Parathyroid adenoma (tissue), 2 donors: ENCODE data around the gene FLAD1.

Experiments
- H2AFZ ChIP-seq: fragments of 300-600 bp; sonication (generic); one replicate; pipeline ENCODE4 v1.7.0; 2017; ENCODE audit warnings: antibody characterized with exemption, mild to moderate bottlenecking
- H3K27ac ChIP-seq: fragments of 300-600 bp; sonication (generic); one replicate; pipeline ENCODE4 v1.7.0; 2017
- H3K27me3 ChIP-seq: fragments of 300-600 bp; sonication (generic); one replicate; pipeline ENCODE4 v1.7.0; 2017; ENCODE audit warnings: low read length; ENCODE audit not compliant: control insufficient read depth, insufficient read depth
- H3K36me3 ChIP-seq: fragments of 300-600 bp; sonication (generic); one replicate; pipeline ENCODE4 v1.7.0; 2017; ENCODE audit warnings: low read length; ENCODE audit not compliant: control insufficient read depth, insufficient read depth
- H3K4me1 ChIP-seq: fragments of 300-600 bp; sonication (generic); one replicate; pipeline ENCODE4 v1.7.0; 2017; ENCODE audit warnings: control low read depth
- H3K4me2 ChIP-seq: fragments of 300-600 bp; sonication (generic); one replicate; pipeline ENCODE4 v1.7.0; 2017; ENCODE audit warnings: low read length
- H3K4me3 ChIP-seq: fragments of 300-600 bp; sonication (generic); one replicate; pipeline ENCODE4 v1.7.0; 2017; ENCODE audit warnings: low read depth, low read length
- H3K79me2 ChIP-seq: fragments of 300-600 bp; sonication (generic); one replicate; pipeline ENCODE4 v1.7.0; 2017; ENCODE audit warnings: control low read depth
- H3K9ac ChIP-seq: fragments of 300-600 bp; sonication (generic); one replicate; pipeline ENCODE4 v1.7.0; 2017; ENCODE audit warnings: mild to moderate bottlenecking
- H3K9me3 ChIP-seq: fragments of 300-600 bp; sonication (generic); one replicate; pipeline ENCODE4 v1.7.0; 2017; ENCODE audit warnings: low read length; ENCODE audit not compliant: control insufficient read depth
- CTCF ChIP-seq: fragments of 300-600 bp; sonication (generic); IDR thresholded peaks from one replicate; pipeline ENCODE4 v1.7.0; 2017; ENCODE audit warnings: antibody characterized with exemption, mild to moderate bottlenecking
- donor health status: primary hyperparathyroidism.

FLAD1 gene

DNA sequence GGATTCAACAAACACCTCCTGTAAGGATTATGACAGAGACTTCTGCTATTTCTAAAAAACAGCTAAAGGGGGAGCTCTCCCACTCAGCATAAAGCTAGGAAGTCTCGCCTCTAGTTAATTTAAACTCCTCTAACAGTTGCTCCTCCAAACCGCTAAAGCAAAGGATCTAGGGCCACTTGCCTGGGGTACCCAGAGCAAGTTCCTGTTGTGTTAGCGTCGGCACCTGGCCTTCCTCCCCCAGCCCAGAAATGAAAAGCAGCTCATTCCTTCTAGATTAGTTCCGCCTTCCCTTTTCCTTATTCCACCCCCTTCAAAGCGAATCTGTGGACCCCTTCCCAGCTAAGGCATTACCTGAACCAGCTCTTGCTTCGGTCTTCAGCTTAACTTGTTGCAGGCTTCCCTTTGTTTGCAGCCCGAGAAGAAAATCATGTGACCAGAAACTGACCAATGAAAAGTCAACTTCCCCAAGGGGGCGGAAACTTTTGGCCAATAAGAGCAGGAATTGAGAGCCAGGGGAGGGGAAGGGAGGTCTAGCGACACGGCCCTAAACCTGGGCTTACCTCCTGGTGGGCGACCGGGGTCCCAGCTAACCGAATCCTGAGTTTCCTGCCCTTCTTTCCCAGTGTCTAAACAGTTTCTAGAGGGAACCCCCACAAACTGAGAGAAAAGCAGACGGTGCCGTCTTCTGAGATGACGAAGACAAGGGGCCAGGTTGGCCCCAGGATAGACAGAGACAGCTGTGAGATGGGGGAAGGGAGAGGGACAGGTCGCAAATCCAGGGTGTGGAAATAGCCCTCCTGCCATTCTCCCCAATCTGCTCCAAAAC is 27.2 kb upstream of the FLAD1 start, which contains the start of gene PBXIP1:
Gene PBXIP1, minus strand, starts transcription at position 382 of the 826 bp plus-strand sequence. CDS start 2,378 bp downstream, outside the sequence.
- TF ChIP-seq CTCF: no peak
- Histone ChIP-seq H3K4me1 (peaks cover 17% of the 10 kb centered on the region), H3K9ac (no peak within 1 kb of the TSS), H3K79me2 (no peaks in the 10 kb centered on the region), H3K27ac (peak within 1 kb of the TSS; percentile 56), H3K4me3 (peak within 1 kb of the TSS; percentile 85), H3K27me3 (no peaks in the 10 kb centered on the region), H3K36me3 (no peaks in the 10 kb centered on the region), H3K4me2 (peak within 1 kb of the TSS; percentile 85), H3K9me3 (no peaks in the 10 kb centered on the region), H2AFZ (peak within 1 kb of the TSS; percentile 73)

- peaks cover 17% of the 10 kb centered on the region for H3K4me1 ChIP-seq
- no peak for TF ChIP-seq CTCF
These were observed 26.6 kb upstream of the FLAD1 start for GRCh38 chr1:154956544-154956941.

GRCh38 chr1:154957091-154957657 is 26.0 kb upstream of the FLAD1 start:
- Histone ChIP-seq H3K79me2 (no peaks in the 10 kb centered on the region), H3K27ac (no peak overlapping the region), H3K9ac (no peak overlapping the region), H3K36me3 (no peaks in the 10 kb centered on the region), H3K4me2 (no peak overlapping the region), H3K4me1 (peaks cover 17% of the 10 kb centered on the region), H3K9me3 (no peaks in the 10 kb centered on the region), H3K4me3 (no peak overlapping the region), H2AFZ (no peak overlapping the region), H3K27me3 (no peaks in the 10 kb centered on the region)
- no peak for TF ChIP-seq CTCF

More at GRCh38 chr1:154956544-154956941, 26.6 kb upstream of the FLAD1 start:
- Histone ChIP-seq H3K4me3 (peak overlapping the region; percentile 85), H3K9ac (no peak overlapping the region), H3K27me3 (no peaks in the 10 kb centered on the region), H3K27ac (no peak overlapping the region), H3K4me2 (peak overlapping the region; percentile 85), H3K9me3 (no peaks in the 10 kb centered on the region), H2AFZ (no peak overlapping the region), H3K36me3 (no peaks in the 10 kb centered on the region), H3K79me2 (no peaks in the 10 kb centered on the region)

DNA sequence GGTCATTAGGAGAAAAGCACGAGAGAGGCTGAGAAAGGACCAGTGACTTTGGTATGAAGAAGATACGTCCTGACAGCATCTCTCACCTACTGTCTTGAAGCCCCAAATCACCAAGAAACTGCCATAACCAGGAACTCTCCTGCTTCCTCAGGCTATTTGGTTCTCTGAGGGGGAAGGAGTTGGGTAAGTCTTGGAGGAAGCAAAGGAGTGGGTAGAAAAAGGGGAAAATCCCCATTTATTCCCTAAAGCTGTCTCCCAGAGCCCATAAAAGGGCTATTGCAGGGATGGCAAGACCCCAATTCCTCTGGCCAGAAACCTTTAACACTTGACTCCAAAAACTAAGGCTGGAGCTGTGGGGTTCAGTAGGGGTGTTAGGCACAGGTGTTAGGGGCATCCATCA is 25.1 kb upstream of the FLAD1 start:
- H3K27ac ChIP-seq: no peak overlapping the region
- H3K4me2 ChIP-seq: no peak overlapping the region
- no peaks in the 10 kb centered on the region for H3K9me3 ChIP-seq
- no peak for TF ChIP-seq CTCF
- no peak overlapping the region for H2AFZ ChIP-seq
- H3K27me3 ChIP-seq: no peaks in the 10 kb centered on the region
- H3K79me2 ChIP-seq: no peaks in the 10 kb centered on the region
- H3K9ac ChIP-seq: no peak overlapping the region
- peaks cover 17% of the 10 kb centered on the region for H3K4me1 ChIP-seq
- H3K4me3 ChIP-seq: no peak overlapping the region
- H3K36me3 ChIP-seq: no peaks in the 10 kb centered on the region
